Retinal pigment epithelial cell (primary cell): ENCODE results near the gene RPP38.
A peak's percentile ranks its signal among the peaks of the same experiment; 100 is the strongest.

ENCODE experiments used
- DNase-seq: peaks from one replicate; pipeline ENCODE4 v3.0.0-alpha.2; 2010; ENCODE audit warnings: low read depth
- H3K4me3 ChIP-seq: 2 replicates; pipeline ENCODE4 v1.5.1; 2011; ENCODE audit warnings: mild to moderate bottlenecking, low read length, control low read depth, moderate library complexity
- TF ChIP-seq, protein P1 (sequence below): conservative IDR thresholded peaks from 2 replicates; pipeline ENCODE4 v1.5.1; 2011; ENCODE audit warnings: low read depth, low read length, control low read depth, inconsistent platforms

Gene RPP38

DNA sequence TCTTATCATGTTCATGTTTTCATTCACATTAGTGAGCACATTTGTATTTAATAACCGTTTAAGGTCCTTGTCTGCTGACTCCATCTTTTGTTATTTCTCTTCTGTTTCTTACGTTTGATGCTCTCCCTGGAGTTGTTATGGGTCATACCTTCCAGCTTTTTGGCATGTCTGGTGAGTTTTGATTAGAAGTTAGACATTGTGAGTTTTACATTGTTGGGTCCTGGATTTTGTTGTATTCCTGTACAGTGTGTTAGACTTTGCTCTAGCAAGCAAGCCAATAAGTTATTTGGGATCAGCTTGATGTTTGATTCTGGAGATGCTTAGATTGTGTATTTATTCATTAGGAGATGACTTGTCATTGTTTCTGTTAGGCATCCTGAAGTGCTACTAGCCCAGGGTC lies 36.5 kb upstream of the RPP38 start:
- TF ChIP-seq, protein P1, sequence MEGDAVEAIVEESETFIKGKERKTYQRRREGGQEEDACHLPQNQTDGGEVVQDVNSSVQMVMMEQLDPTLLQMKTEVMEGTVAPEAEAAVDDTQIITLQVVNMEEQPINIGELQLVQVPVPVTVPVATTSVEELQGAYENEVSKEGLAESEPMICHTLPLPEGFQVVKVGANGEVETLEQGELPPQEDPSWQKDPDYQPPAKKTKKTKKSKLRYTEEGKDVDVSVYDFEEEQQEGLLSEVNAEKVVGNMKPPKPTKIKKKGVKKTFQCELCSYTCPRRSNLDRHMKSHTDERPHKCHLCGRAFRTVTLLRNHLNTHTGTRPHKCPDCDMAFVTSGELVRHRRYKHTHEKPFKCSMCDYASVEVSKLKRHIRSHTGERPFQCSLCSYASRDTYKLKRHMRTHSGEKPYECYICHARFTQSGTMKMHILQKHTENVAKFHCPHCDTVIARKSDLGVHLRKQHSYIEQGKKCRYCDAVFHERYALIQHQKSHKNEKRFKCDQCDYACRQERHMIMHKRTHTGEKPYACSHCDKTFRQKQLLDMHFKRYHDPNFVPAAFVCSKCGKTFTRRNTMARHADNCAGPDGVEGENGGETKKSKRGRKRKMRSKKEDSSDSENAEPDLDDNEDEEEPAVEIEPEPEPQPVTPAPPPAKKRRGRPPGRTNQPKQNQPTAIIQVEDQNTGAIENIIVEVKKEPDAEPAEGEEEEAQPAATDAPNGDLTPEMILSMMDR: no peak
- H3K4me3 ChIP-seq: no peak overlapping the region
- no peak for DNase-seq

GRCh38 chr10:15067154-15067553 lies 30.0 kb upstream of the RPP38 start:
- TF ChIP-seq, protein P1: no peak
- no peak overlapping the region for H3K4me3 ChIP-seq
- DNase-seq: no peak

- peak; percentile 91 for DNase-seq
- no peak overlapping the region for H3K4me3 ChIP-seq
- TF ChIP-seq, protein P1: no peak
These were observed 28.4 kb upstream of the RPP38 start for GRCh38 chr10:15068802-15069201.

GRCh38 chr10:15069230-15069629 lies 27.9 kb upstream of the RPP38 start:
- no peak overlapping the region for H3K4me3 ChIP-seq
- no peak for DNase-seq
- TF ChIP-seq, protein P1: peak; percentile 26

DNA sequence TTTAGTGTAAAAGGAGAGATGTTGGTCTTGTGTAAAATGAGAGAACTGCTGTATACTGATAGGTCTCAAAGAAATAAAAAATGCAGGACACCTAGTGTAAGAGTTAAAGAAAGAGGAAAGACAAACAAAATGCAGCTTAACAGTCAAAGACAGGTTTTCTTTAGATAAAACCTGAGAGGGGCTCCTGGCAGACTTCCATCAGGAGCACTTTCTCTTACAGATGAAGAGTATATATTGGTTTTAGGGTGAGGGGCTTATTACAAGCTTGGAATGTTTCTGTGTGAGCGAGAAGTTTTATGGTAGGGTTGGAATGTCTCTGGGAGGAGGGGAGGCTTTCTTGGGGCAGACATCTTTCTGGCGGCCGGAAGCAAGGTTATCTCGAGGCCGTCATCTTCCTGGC lies 24.8 kb upstream of the RPP38 start:
- no peak overlapping the region for H3K4me3 ChIP-seq
- DNase-seq: no peak
- TF ChIP-seq, protein P1: no peak

- no peak overlapping the region for H3K4me3 ChIP-seq
- TF ChIP-seq, protein P1: no peak
- no peak for DNase-seq
These were observed 21.7 kb upstream of the RPP38 start for GRCh38 chr10:15075421-15075820.

DNA sequence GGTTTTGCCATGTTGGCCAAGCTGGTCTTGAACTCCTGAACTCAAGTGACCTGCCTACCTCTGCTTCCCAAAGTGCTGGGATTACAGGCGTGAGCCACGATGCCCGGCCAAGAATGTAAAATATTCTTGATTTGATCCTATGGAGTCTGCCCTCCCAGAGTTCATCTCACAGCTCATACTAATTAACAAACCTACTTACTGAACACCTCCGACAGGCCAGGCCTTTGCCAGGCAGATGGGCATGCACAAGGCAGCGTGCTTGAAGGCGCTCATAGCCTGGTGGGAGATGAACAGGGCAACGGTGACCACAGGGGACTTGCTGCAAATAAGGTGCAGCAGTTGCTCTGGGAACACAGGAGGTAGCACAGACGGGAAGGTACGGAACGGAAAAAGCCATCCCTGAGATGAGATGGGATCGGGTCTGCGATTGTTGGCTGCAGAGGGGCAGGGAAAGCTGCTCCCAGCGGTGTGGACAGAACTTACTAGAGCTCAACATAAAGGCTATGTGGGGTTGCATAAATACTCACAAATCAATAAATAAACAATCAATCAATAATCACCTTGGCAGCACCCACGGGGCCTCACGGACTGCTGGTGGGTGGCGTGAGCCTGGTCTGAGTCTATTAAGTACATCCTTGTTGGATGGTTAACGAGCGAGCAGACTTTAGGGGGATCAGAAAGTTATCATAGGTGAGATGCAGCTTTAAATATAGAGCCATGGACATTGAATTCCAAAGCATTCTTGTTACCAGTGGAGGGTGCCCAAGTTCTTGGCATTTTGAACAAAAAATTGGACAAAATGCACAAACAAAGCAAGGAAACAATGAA lies 13.3 kb upstream of the RPP38 start:
- peak overlapping the region; percentile 65 for H3K4me3 ChIP-seq
- TF ChIP-seq, protein P1: no peak
- DNase-seq: no peak
